ENCODE data around the gene NGDN. TPM values are rescaled to one million over a fixed set of nuclear protein-coding genes. Genes with fewer than 3 reads are reported as not detected.

Gene NGDN
- total RNA-seq, 4 donors from 2014 or later = 34.0 to 41.7 (median 37.3) TPM

GRCh38 chr14:23517650-23518326 is 48.3 kb downstream of the NGDN start:
- no peak overlapping the region for H3K4me3 ChIP-seq (ENCODE audit: low read depth, poor library complexity, severe bottlenecking)
- no peak for TF ChIP-seq CTCF (IDR thresholded peaks at IDR 0.05)
- no peak for TF ChIP-seq POLR2A (IDR thresholded peaks at IDR 0.05)
- no peak for DNase-seq (ENCODE audit: low spot score in 2 of 2)
- intact Hi-C loops (cut with DNase I; ENCODE audit: low total_unique reads) = no loop called here
- WGBS, 2 donors = 85 to 90% methylated on average over 6 of the region's 6 CpGs

- intact Hi-C loops (cut with DNase I; ENCODE audit: low total_unique reads) = no loop called here
- DNase-seq (ENCODE audit: low spot score in 2 of 2) = no peak
- H3K4me3 ChIP-seq (ENCODE audit: low read depth, poor library complexity, severe bottlenecking) = no peak overlapping the region
- TF ChIP-seq CTCF (IDR thresholded peaks at IDR 0.05) (no peak), POLR2A (IDR thresholded peaks at IDR 0.05) (no peak)
- 76 to 81% methylated on average over 4 of the region's 4 CpGs for WGBS, 2 donors
These were observed 49.2 kb downstream of the NGDN start for GRCh38 chr14:23518709-23519108.

- no peak overlapping the region for H3K4me3 ChIP-seq (ENCODE audit: low read depth, poor library complexity, severe bottlenecking)
- 81 to 87% methylated on average over 14 of the region's 14 CpGs for WGBS, 2 donors
- intact Hi-C loops (cut with DNase I; ENCODE audit: low total_unique reads) = no loop called here
- DNase-seq (ENCODE audit: low spot score in 2 of 2) = no peak
- TF ChIP-seq POLR2A (IDR thresholded peaks at IDR 0.05) (no peak), CTCF (IDR thresholded peaks at IDR 0.05) (no peak)
These were observed 51.5 kb downstream of the NGDN start for GRCh38 chr14:23520899-23521533.

- TF ChIP-seq POLR2A (IDR thresholded peaks at IDR 0.05) (no peak), CTCF (IDR thresholded peaks at IDR 0.05) (no peak)
- 83 to 86% methylated on average over 19 to 20 of the region's 20 CpGs for WGBS, 2 donors
These were observed 52.5 kb downstream of the NGDN start for GRCh38 chr14:23521785-23522640.

GRCh38 chr14:23522643-23523198 is 53.2 kb downstream of the NGDN start:
- intact Hi-C loops (cut with DNase I; ENCODE audit: low total_unique reads) = no loop called here
- no peak for DNase-seq (ENCODE audit: low spot score in 2 of 2)
- TF ChIP-seq CTCF (IDR thresholded peaks at IDR 0.05) = no peak
- no peak for TF ChIP-seq POLR2A (IDR thresholded peaks at IDR 0.05)
- no peak overlapping the region for H3K4me3 ChIP-seq (ENCODE audit: low read depth, poor library complexity, severe bottlenecking)
- WGBS, 2 donors = 91 to 92% methylated on average over 9 of the region's 9 CpGs

More at GRCh38 chr14:23521785-23522640, 52.5 kb downstream of the NGDN start:
- intact Hi-C loops (cut with DNase I; ENCODE audit: low total_unique reads) = no loop called here
- no peak for DNase-seq (ENCODE audit: low spot score in 2 of 2)
- H3K4me3 ChIP-seq (ENCODE audit: low read depth, poor library complexity, severe bottlenecking) = no peak overlapping the region

All from lower leg skin (tissue), 4 donors.